ENCODE data around the gene CENPK. TPM values are rescaled to one million over a fixed set of nuclear protein-coding genes. Genes with fewer than 3 reads are reported as not detected.
A peak's percentile ranks its signal among the peaks of the same experiment; 100 is the strongest.

The CENPK gene
- total RNA-seq, 1 experiment from 2014 or later, result 86.4 TPM

GRCh38 chr5:65566505-65566904 is 3.5 kb upstream of the CENPK start:
- Histone ChIP-seq H4K20me1 (ENCODE audit: insufficient read depth, low read depth, low read length) (no peaks in the 10 kb centered on the region), H2AFZ (ENCODE audit: low read length) (no peak overlapping the region), H3K4me3 (ENCODE audit: low read length) (no peak overlapping the region), H3K9ac (ENCODE audit: low read length) (no peak overlapping the region), H3K4me1 (ENCODE audit: low read length) (peaks cover 22% of the 10 kb centered on the region), H3K27ac (ENCODE audit: low read length) (no peak overlapping the region), H3K27me3 (ENCODE audit: low read length) (no peaks in the 10 kb centered on the region), H3K9me3 (ENCODE audit: low read length) (no peaks in the 10 kb centered on the region), H3K4me2 (ENCODE audit: low read depth, low read length, poor library complexity, severe bottlenecking) (no peak overlapping the region), H3K79me2 (ENCODE audit: low read length) (peaks cover 76% of the 10 kb centered on the region), H3K9me2 (replicated peaks; ENCODE audit: insufficient read depth, low read length) (no peaks in the 10 kb centered on the region), H3K36me3 (ENCODE audit: insufficient read depth, low read length) (peaks cover 15% of the 10 kb centered on the region; the same call in 1 of the 2 replicates)
- no peak for DNase-seq

- Histone ChIP-seq H3K9ac (ENCODE audit: low read length) (peak overlapping the region; percentile 81), H3K4me3 (ENCODE audit: low read length) (peak overlapping the region; percentile 92), H3K36me3 (ENCODE audit: insufficient read depth, low read length) (peaks cover 27% of the 10 kb centered on the region; the same call in 1 of the 2 replicates), H3K4me2 (ENCODE audit: low read depth, low read length, poor library complexity, severe bottlenecking) (peak overlapping the region; percentile 73), H3K9me3 (ENCODE audit: low read length) (no peaks in the 10 kb centered on the region), H3K79me2 (ENCODE audit: low read length) (peaks cover 86% of the 10 kb centered on the region), H3K27me3 (ENCODE audit: low read length) (no peaks in the 10 kb centered on the region), H3K9me2 (replicated peaks; ENCODE audit: insufficient read depth, low read length) (no peaks in the 10 kb centered on the region), H2AFZ (ENCODE audit: low read length) (peak overlapping the region; percentile 58; the same call in 1 of the 2 replicates), H4K20me1 (ENCODE audit: insufficient read depth, low read depth, low read length) (no peaks in the 10 kb centered on the region), H3K4me1 (ENCODE audit: low read length) (peaks cover 33% of the 10 kb centered on the region), H3K27ac (ENCODE audit: low read length) (peak overlapping the region; percentile 68)
- DNase-seq, result no peak
Measured at GRCh38 chr5:65563777-65564176, 809 bp upstream of the CENPK start.

DNA sequence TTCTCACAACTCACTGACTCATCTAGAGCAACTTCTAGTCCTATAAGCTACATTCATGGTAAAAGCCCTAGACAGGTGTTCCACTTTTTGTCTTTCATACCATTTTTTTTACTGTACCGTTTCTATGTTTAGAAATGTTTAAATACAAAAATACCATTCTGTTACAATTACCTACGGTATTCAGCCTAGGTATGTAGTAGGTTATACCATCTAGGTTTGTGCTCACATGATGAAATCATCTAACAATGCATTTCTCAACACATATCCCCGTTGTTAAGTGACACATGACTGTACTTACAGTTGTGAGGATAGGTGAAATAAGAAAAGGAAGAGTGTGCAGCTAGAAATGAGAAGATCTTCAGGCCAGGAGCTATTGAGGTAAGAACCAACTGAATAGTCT is 6.2 kb downstream of the CENPK start:
- H3K27ac ChIP-seq (ENCODE audit: low read length), result no peak overlapping the region
- no peak overlapping the region for H2AFZ ChIP-seq (ENCODE audit: low read length)
- H3K9ac ChIP-seq (ENCODE audit: low read length), result no peak overlapping the region
- no peak overlapping the region for H3K4me2 ChIP-seq (ENCODE audit: low read depth, low read length, poor library complexity, severe bottlenecking)
- H3K36me3 ChIP-seq (ENCODE audit: insufficient read depth, low read length), result peaks cover 76% of the 10 kb centered on the region; the same call in 1 of the 2 replicates
- H3K9me2 ChIP-seq (replicated peaks; ENCODE audit: insufficient read depth, low read length), result no peaks in the 10 kb centered on the region
- H3K4me3 ChIP-seq (ENCODE audit: low read length), result no peak overlapping the region
- no peaks in the 10 kb centered on the region for H3K27me3 ChIP-seq (ENCODE audit: low read length)
- peaks cover 85% of the 10 kb centered on the region for H3K79me2 ChIP-seq (ENCODE audit: low read length)
- peaks cover 17% of the 10 kb centered on the region for H3K4me1 ChIP-seq (ENCODE audit: low read length)
- no peaks in the 10 kb centered on the region for H3K9me3 ChIP-seq (ENCODE audit: low read length)
- DNase-seq, result no peak
- H4K20me1 ChIP-seq (ENCODE audit: insufficient read depth, low read depth, low read length), result no peaks in the 10 kb centered on the region

GRCh38 chr5:65556181-65556580 is 6.8 kb downstream of the CENPK start:
- Histone ChIP-seq H3K27me3 (ENCODE audit: low read length) (no peaks in the 10 kb centered on the region), H3K27ac (ENCODE audit: low read length) (no peak overlapping the region), H4K20me1 (ENCODE audit: insufficient read depth, low read depth, low read length) (no peaks in the 10 kb centered on the region), H2AFZ (ENCODE audit: low read length) (no peak overlapping the region), H3K36me3 (ENCODE audit: insufficient read depth, low read length) (peaks cover 75% of the 10 kb centered on the region; the same call in 1 of the 2 replicates), H3K79me2 (ENCODE audit: low read length) (peaks cover 82% of the 10 kb centered on the region), H3K9ac (ENCODE audit: low read length) (no peak overlapping the region), H3K4me2 (ENCODE audit: low read depth, low read length, poor library complexity, severe bottlenecking) (no peak overlapping the region), H3K9me2 (replicated peaks; ENCODE audit: insufficient read depth, low read length) (no peaks in the 10 kb centered on the region), H3K4me1 (ENCODE audit: low read length) (peaks cover 12% of the 10 kb centered on the region), H3K4me3 (ENCODE audit: low read length) (no peak overlapping the region), H3K9me3 (ENCODE audit: low read length) (no peaks in the 10 kb centered on the region)
- no peak for DNase-seq

- H3K4me3 ChIP-seq (ENCODE audit: low read length), result no peak overlapping the region
Measured at GRCh38 chr5:65555287-65555686, 7.7 kb downstream of the CENPK start.

DNA sequence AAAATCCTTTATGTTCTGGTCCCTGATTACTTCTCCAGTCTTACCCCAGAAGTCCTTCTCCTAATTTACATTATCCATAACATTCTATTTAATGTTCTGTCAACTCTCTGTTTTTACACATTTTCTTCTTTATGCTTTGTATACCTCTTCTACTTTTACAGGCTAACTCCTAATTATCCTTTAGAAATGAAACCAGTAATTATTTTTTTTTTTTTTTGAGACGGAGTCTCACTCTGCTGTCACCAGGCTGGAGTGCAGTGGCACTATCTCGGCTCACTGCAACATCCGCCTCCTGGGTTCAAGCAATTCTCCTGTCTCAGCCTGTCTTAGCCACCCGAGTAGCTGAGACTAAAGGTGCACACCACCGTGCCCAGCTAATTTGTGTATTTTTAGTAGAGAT is 9.0 kb downstream of the CENPK start:
- Histone ChIP-seq H3K4me1 (ENCODE audit: low read length) (peaks cover 3% of the 10 kb centered on the region; the same call in 1 of the 2 replicates), H3K36me3 (ENCODE audit: insufficient read depth, low read length) (peaks cover 82% of the 10 kb centered on the region), H3K79me2 (ENCODE audit: low read length) (peaks cover 72% of the 10 kb centered on the region), H4K20me1 (ENCODE audit: insufficient read depth, low read depth, low read length) (no peaks in the 10 kb centered on the region), H3K4me2 (ENCODE audit: low read depth, low read length, poor library complexity, severe bottlenecking) (no peak overlapping the region), H3K9me2 (replicated peaks; ENCODE audit: insufficient read depth, low read length) (no peaks in the 10 kb centered on the region), H3K27ac (ENCODE audit: low read length) (no peak overlapping the region), H2AFZ (ENCODE audit: low read length) (no peak overlapping the region), H3K27me3 (ENCODE audit: low read length) (no peaks in the 10 kb centered on the region), H3K9me3 (ENCODE audit: low read length) (no peaks in the 10 kb centered on the region), H3K9ac (ENCODE audit: low read length) (no peak overlapping the region), H3K4me3 (ENCODE audit: low read length) (no peak overlapping the region)
- no peak for DNase-seq

More at GRCh38 chr5:65555287-65555686, 7.7 kb downstream of the CENPK start:
- Histone ChIP-seq H4K20me1 (ENCODE audit: insufficient read depth, low read depth, low read length) (no peaks in the 10 kb centered on the region), H3K9me3 (ENCODE audit: low read length) (no peaks in the 10 kb centered on the region), H3K79me2 (ENCODE audit: low read length) (peaks cover 77% of the 10 kb centered on the region), H3K27ac (ENCODE audit: low read length) (no peak overlapping the region), H3K9ac (ENCODE audit: low read length) (no peak overlapping the region), H3K4me1 (ENCODE audit: low read length) (peaks cover 5% of the 10 kb centered on the region; the same call in 1 of the 2 replicates), H2AFZ (ENCODE audit: low read length) (no peak overlapping the region), H3K36me3 (ENCODE audit: insufficient read depth, low read length) (peaks cover 76% of the 10 kb centered on the region), H3K4me2 (ENCODE audit: low read depth, low read length, poor library complexity, severe bottlenecking) (no peak overlapping the region), H3K27me3 (ENCODE audit: low read length) (no peaks in the 10 kb centered on the region), H3K9me2 (replicated peaks; ENCODE audit: insufficient read depth, low read length) (no peaks in the 10 kb centered on the region)
- no peak for DNase-seq

GRCh38 chr5:65548281-65548680 is 14.7 kb downstream of the CENPK start:
- H3K27ac ChIP-seq (ENCODE audit: low read length), result no peak overlapping the region
- DNase-seq, result no peak

DNA sequence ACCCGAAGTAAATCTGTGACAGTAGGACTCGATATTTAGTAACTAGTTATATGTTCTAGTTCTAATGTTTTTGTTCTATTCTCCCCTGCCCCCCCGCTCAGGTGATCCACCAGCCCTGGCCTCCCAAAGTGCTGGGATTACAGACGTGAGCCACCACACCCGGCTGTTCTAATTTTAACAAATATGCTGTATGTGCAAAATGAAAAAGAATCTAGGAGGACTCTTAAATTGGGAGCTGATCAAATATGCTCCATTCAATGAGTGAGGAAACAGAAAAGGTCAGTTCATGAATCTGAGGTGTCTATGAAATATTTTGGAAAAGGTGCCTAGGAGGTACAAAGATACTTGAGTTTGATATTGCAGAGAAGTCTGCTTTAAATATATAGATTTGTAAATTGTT is 16.8 kb downstream of the CENPK start:
- H4K20me1 ChIP-seq (ENCODE audit: insufficient read depth, low read depth, low read length), result no peaks in the 10 kb centered on the region
- H2AFZ ChIP-seq (ENCODE audit: low read length), result no peak overlapping the region
- peaks cover 28% of the 10 kb centered on the region for H3K79me2 ChIP-seq (ENCODE audit: low read length)
- no peak overlapping the region for H3K9ac ChIP-seq (ENCODE audit: low read length)
- no peak overlapping the region for H3K4me2 ChIP-seq (ENCODE audit: low read depth, low read length, poor library complexity, severe bottlenecking)
- no peaks in the 10 kb centered on the region for H3K9me2 ChIP-seq (replicated peaks; ENCODE audit: insufficient read depth, low read length)
- no peaks in the 10 kb centered on the region for H3K27me3 ChIP-seq (ENCODE audit: low read length)
- H3K36me3 ChIP-seq (ENCODE audit: insufficient read depth, low read length), result peaks cover 92% of the 10 kb centered on the region
- H3K27ac ChIP-seq (ENCODE audit: low read length), result no peak overlapping the region
- H3K4me1 ChIP-seq (ENCODE audit: low read length), result no peaks in the 10 kb centered on the region
- DNase-seq, result no peak
- H3K9me3 ChIP-seq (ENCODE audit: low read length), result no peaks in the 10 kb centered on the region
- H3K4me3 ChIP-seq (ENCODE audit: low read length), result no peak overlapping the region

More at GRCh38 chr5:65548281-65548680, 14.7 kb downstream of the CENPK start:
- no peak overlapping the region for H2AFZ ChIP-seq (ENCODE audit: low read length)
- H3K79me2 ChIP-seq (ENCODE audit: low read length), result peaks cover 46% of the 10 kb centered on the region
- no peak overlapping the region for H3K9ac ChIP-seq (ENCODE audit: low read length)
- H3K27me3 ChIP-seq (ENCODE audit: low read length), result no peaks in the 10 kb centered on the region
- H4K20me1 ChIP-seq (ENCODE audit: insufficient read depth, low read depth, low read length), result no peaks in the 10 kb centered on the region
- no peaks in the 10 kb centered on the region for H3K9me3 ChIP-seq (ENCODE audit: low read length)
- H3K9me2 ChIP-seq (replicated peaks; ENCODE audit: insufficient read depth, low read length), result no peaks in the 10 kb centered on the region
- H3K36me3 ChIP-seq (ENCODE audit: insufficient read depth, low read length), result peaks cover 88% of the 10 kb centered on the region
- no peaks in the 10 kb centered on the region for H3K4me1 ChIP-seq (ENCODE audit: low read length)
- no peak overlapping the region for H3K4me3 ChIP-seq (ENCODE audit: low read length)
- H3K4me2 ChIP-seq (ENCODE audit: low read depth, low read length, poor library complexity, severe bottlenecking), result no peak overlapping the region

All from Karpas-422 (cell line).